NT2/D1 (cell line): Measurements from ENCODE around the gene DCX.
A peak's percentile ranks its signal among the peaks of the same experiment; 100 is the strongest.

Experiments used
- DNase-seq: peaks from one replicate; pipeline ENCODE4 v3.0.0-alpha.2; 2011; ENCODE audit warnings: low read depth, low spot score
- H3K27me3 ChIP-seq: 2 replicates; pipeline ENCODE4 v1.6.0; 2011; ENCODE audit warnings: mild to moderate bottlenecking; ENCODE audit not compliant: insufficient read length, insufficient read depth
- H3K36me3 ChIP-seq: 2 replicates; pipeline ENCODE4 v1.6.1; 2011; ENCODE audit warnings: mild to moderate bottlenecking, low read length, mixed read lengths; ENCODE audit not compliant: insufficient read depth, insufficient read length
- H3K4me1 ChIP-seq: 2 replicates; pipeline ENCODE4 v1.5.1; 2011; ENCODE audit not compliant: insufficient read depth, insufficient read length
- H3K4me3 ChIP-seq: 2 replicates; pipeline ENCODE4 v1.5.1; 2011; ENCODE audit warnings: low read depth; ENCODE audit not compliant: insufficient read length
- H3K9ac ChIP-seq: 2 replicates; pipeline ENCODE4 v1.6.0; 2011; ENCODE audit warnings: low read depth; ENCODE audit not compliant: insufficient read length
- H3K9me3 ChIP-seq: 2 replicates; pipeline ENCODE4 v1.5.1; 2011; ENCODE audit warnings: mild to moderate bottlenecking, low read length; ENCODE audit not compliant: insufficient read depth
- SUZ12 ChIP-seq: IDR thresholded peaks from 2 replicates; pipeline ENCODE4 v1.6.1; 2011; ENCODE audit not compliant: insufficient read length, insufficient read depth; ENCODE audit errors: extremely low read depth
- YY1 ChIP-seq: IDR thresholded peaks from 2 replicates; pipeline ENCODE4 v1.6.1; 2011; ENCODE audit not compliant: insufficient read length, insufficient read depth
- ZNF274 ChIP-seq: IDR thresholded peaks from 2 replicates; pipeline ENCODE4 v1.6.1; 2011; ENCODE audit warnings: mild to moderate bottlenecking, low read depth, low read length

Gene DCX

GRCh38 chrX:111411983-111412382, at the start of gene DCX:
DCX (minus strand) TSS chrX:111412192; CDS start chrX:111410398, 1,794 bp downstream.
- Histone ChIP-seq H3K36me3 (no peaks in the 10 kb centered on the region), H3K4me1 (no peaks in the 10 kb centered on the region), H3K9me3 (no peaks in the 10 kb centered on the region), H3K9ac (peak within 1 kb of the TSS; percentile 5), H3K4me3 (no peak within 1 kb of the TSS), H3K27me3 (no peaks in the 10 kb centered on the region)
- peak; percentile 9 for DNase-seq
- TF ChIP-seq SUZ12, result no peak

GRCh38 chrX:111460607-111461006, 48.6 kb upstream of the DCX start:
- TF ChIP-seq SUZ12 (no peak), ZNF274 (no peak), YY1 (no peak)
- no peak for DNase-seq
- no peak overlapping the region for H3K9ac ChIP-seq
- no peaks in the 10 kb centered on the region for H3K9me3 ChIP-seq
- H3K36me3 ChIP-seq, result no peaks in the 10 kb centered on the region
- H3K4me1 ChIP-seq, result no peaks in the 10 kb centered on the region
- H3K4me3 ChIP-seq, result no peak overlapping the region
- H3K27me3 ChIP-seq, result no peaks in the 10 kb centered on the region

GRCh38 chrX:111447298-111447697, 35.3 kb upstream of the DCX start:
- no peak overlapping the region for H3K4me3 ChIP-seq
- H3K4me1 ChIP-seq, result no peaks in the 10 kb centered on the region
- H3K36me3 ChIP-seq, result no peaks in the 10 kb centered on the region
- no peak for TF ChIP-seq YY1
- no peak overlapping the region for H3K9ac ChIP-seq
- no peaks in the 10 kb centered on the region for H3K9me3 ChIP-seq
- H3K27me3 ChIP-seq, result no peaks in the 10 kb centered on the region
- DNase-seq, result peak; percentile 23

- Histone ChIP-seq H3K36me3 (no peaks in the 10 kb centered on the region), H3K4me3 (no peak overlapping the region), H3K9ac (no peak overlapping the region), H3K27me3 (no peaks in the 10 kb centered on the region), H3K4me1 (no peaks in the 10 kb centered on the region), H3K9me3 (no peaks in the 10 kb centered on the region)
- TF ChIP-seq SUZ12 (no peak), YY1 (no peak), ZNF274 (no peak)
- peak; percentile 18 for DNase-seq
These were observed 33.5 kb upstream of the DCX start for GRCh38 chrX:111445485-111445884.

GRCh38 chrX:111444881-111445280, 32.9 kb upstream of the DCX start:
- Histone ChIP-seq H3K9ac (no peak overlapping the region), H3K4me1 (no peaks in the 10 kb centered on the region), H3K27me3 (no peaks in the 10 kb centered on the region), H3K4me3 (no peak overlapping the region), H3K9me3 (no peaks in the 10 kb centered on the region), H3K36me3 (no peaks in the 10 kb centered on the region)
- no peak for TF ChIP-seq ZNF274
- TF ChIP-seq SUZ12, result no peak
- no peak for TF ChIP-seq YY1
- DNase-seq, result no peak

GRCh38 chrX:111443946-111444345, 32.0 kb upstream of the DCX start:
- Histone ChIP-seq H3K9me3 (no peaks in the 10 kb centered on the region), H3K36me3 (no peaks in the 10 kb centered on the region), H3K27me3 (no peaks in the 10 kb centered on the region), H3K4me3 (no peak overlapping the region), H3K9ac (no peak overlapping the region), H3K4me1 (no peaks in the 10 kb centered on the region)
- TF ChIP-seq ZNF274 (no peak), YY1 (no peak), SUZ12 (no peak)
- DNase-seq, result no peak

GRCh38 chrX:111442791-111443190, 30.8 kb upstream of the DCX start:
- DNase-seq, result no peak
- no peaks in the 10 kb centered on the region for H3K4me1 ChIP-seq
- TF ChIP-seq YY1, result no peak

GRCh38 chrX:111435469-111435868, 23.5 kb upstream of the DCX start:
- H3K9me3 ChIP-seq, result no peaks in the 10 kb centered on the region
- no peaks in the 10 kb centered on the region for H3K36me3 ChIP-seq
- TF ChIP-seq ZNF274, result no peak
- TF ChIP-seq YY1, result no peak
- TF ChIP-seq SUZ12, result no peak
- no peaks in the 10 kb centered on the region for H3K27me3 ChIP-seq
- H3K4me3 ChIP-seq, result no peak overlapping the region
- H3K4me1 ChIP-seq, result no peaks in the 10 kb centered on the region
- H3K9ac ChIP-seq, result no peak overlapping the region
- DNase-seq, result no peak

More at GRCh38 chrX:111442791-111443190, 30.8 kb upstream of the DCX start:
- Histone ChIP-seq H3K9me3 (no peaks in the 10 kb centered on the region), H3K36me3 (no peaks in the 10 kb centered on the region), H3K4me3 (no peak overlapping the region), H3K27me3 (no peaks in the 10 kb centered on the region), H3K9ac (no peak overlapping the region)
